AG04450 (cell line): ENCODE measurements around the gene TBX1. TPM values are rescaled to one million over a fixed set of nuclear protein-coding genes. Genes with fewer than 3 reads are reported as not detected.

Experiments used
- CTCF ChIA-PET: fragments of 300-600, 350-600 bp; formaldehyde crosslinking; extraction: SDS; loops from one replicate; lab custom pipeline; 2022; ENCODE audit warnings: antibody characterized with exemption, inconsistent platforms; lab: Charles Lee
- POLR2A ChIA-PET: fragments of 350-600 bp; formaldehyde crosslinking; extraction: SDS; loops from one replicate; lab custom pipeline; 2021; ENCODE audit warnings: antibody characterized with exemption, inconsistent platforms; lab: Yijun Ruan, JAX
- DNase-seq: peaks from one replicate; pipeline ENCODE4 v3.0.0-alpha.2; 2011; ENCODE audit warnings: low read depth, low spot score
- H3K27ac ChIP-seq: one replicate; pipeline ENCODE4 v1.5.1; 2012; ENCODE audit warnings: low read depth, low read length, control low read depth
- H3K27me3 ChIP-seq: one replicate; pipeline ENCODE4 v1.6.0; 2012; ENCODE audit warnings: low read length; ENCODE audit not compliant: control insufficient read depth, insufficient read depth
- H3K4me3 ChIP-seq: 2 replicates; pipeline ENCODE4 v1.5.1; 2011; ENCODE audit warnings: mild to moderate bottlenecking, low read depth, low read length, control low read depth
- H3K9me3 ChIP-seq: 2 replicates; pipeline ENCODE4 v1.5.1; 2012; ENCODE audit warnings: low read length; ENCODE audit not compliant: control insufficient read depth, insufficient read depth
- polyA plus RNA-seq: library from polyadenylated mRNA; depleted of rRNA; stranded (reverse); fragments of >200 nt; gene quantifications from 2 replicates; pipeline ENCODE4 v1.2.3, GENCODE V29; 2011
- TF ChIP-seq, protein P1 (sequence below): IDR thresholded peaks from 2 replicates; pipeline ENCODE4 v1.5.1; 2011; ENCODE audit warnings: low read depth, low read length, control low read depth, inconsistent platforms

The TBX1 gene
- polyA plus RNA-seq, 1 experiment = not detected

DNA sequence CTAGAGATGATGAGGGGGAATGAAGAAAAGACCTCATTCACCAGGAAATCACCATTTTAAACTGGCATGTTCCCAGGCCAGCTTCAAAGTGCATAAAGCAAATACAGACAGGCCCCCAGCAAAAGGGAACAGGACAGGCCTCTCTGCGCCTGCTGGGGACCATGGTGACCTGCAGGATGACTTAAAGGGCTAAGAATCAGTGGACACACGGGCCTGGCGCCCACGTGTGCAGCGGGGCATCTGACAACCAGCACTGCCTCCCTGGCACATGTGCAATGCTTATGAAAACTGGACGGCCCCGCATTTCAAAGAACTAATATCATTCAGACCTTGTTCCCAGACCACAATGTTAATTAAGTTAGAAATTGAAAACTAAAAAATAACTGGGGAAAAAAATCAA lies 35.6 kb downstream of the TBX1 start:
- TF ChIP-seq, protein P1, sequence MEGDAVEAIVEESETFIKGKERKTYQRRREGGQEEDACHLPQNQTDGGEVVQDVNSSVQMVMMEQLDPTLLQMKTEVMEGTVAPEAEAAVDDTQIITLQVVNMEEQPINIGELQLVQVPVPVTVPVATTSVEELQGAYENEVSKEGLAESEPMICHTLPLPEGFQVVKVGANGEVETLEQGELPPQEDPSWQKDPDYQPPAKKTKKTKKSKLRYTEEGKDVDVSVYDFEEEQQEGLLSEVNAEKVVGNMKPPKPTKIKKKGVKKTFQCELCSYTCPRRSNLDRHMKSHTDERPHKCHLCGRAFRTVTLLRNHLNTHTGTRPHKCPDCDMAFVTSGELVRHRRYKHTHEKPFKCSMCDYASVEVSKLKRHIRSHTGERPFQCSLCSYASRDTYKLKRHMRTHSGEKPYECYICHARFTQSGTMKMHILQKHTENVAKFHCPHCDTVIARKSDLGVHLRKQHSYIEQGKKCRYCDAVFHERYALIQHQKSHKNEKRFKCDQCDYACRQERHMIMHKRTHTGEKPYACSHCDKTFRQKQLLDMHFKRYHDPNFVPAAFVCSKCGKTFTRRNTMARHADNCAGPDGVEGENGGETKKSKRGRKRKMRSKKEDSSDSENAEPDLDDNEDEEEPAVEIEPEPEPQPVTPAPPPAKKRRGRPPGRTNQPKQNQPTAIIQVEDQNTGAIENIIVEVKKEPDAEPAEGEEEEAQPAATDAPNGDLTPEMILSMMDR = no peak
- DNase-seq = no peak
- Histone ChIP-seq H3K9me3 (peaks cover 11% of the 10 kb centered on the region), H3K27ac (no peak overlapping the region), H3K27me3 (no peaks in the 10 kb centered on the region), H3K4me3 (no peak overlapping the region)
- CTCF ChIA-PET = no interaction called here
- POLR2A ChIA-PET = no interaction called here

DNA sequence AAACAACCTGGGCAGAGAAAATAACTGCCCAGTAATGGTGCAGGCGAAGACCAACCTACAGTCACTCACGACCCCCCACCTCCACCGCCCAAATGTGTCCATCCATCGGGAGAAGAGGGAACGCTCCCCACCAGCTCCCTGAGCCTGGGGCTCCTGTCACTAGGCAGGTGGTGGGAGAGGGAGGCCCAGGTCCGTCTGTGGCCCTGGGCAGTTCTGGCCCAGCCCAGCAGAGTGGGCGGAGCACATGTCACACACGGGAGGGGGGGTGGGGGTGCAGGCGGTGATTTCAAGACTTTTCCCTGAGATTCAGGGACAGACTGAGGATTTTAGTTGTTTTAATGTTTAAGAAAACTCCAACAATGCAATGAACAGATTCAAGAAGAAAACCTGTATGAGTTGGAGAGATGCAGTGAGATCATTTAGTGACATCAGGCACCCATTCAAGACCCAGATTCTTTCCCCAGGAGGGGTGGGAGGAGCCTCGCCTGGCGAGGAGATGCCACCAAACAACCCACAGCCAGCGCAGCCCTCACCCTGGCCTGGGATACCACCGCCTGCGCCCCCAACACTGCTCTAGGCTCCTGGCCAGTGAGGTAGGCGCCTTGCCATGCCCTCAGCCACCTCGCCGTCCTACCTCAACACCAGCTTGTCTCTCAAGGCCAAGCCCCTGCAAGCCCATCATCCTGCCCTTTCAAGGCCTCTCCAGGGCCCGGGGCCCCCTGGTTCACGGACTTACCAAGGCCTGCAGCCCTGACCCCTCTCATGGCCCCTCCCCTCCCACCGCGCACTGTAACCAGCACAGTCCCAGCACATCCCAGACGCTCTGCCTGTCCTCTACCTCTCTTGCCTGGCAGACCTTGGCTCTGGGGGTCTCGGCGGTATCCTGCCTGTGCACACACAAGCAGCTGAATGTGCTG lies 36.8 kb downstream of the TBX1 start:
- no peaks in the 10 kb centered on the region for H3K27me3 ChIP-seq
- TF ChIP-seq, protein P1 = no peak
- H3K4me3 ChIP-seq = no peak overlapping the region
- POLR2A ChIA-PET = no interaction called here
- peaks cover 4% of the 10 kb centered on the region for H3K9me3 ChIP-seq
- no peak overlapping the region for H3K27ac ChIP-seq
- DNase-seq = no peak
- CTCF ChIA-PET = no interaction called here

DNA sequence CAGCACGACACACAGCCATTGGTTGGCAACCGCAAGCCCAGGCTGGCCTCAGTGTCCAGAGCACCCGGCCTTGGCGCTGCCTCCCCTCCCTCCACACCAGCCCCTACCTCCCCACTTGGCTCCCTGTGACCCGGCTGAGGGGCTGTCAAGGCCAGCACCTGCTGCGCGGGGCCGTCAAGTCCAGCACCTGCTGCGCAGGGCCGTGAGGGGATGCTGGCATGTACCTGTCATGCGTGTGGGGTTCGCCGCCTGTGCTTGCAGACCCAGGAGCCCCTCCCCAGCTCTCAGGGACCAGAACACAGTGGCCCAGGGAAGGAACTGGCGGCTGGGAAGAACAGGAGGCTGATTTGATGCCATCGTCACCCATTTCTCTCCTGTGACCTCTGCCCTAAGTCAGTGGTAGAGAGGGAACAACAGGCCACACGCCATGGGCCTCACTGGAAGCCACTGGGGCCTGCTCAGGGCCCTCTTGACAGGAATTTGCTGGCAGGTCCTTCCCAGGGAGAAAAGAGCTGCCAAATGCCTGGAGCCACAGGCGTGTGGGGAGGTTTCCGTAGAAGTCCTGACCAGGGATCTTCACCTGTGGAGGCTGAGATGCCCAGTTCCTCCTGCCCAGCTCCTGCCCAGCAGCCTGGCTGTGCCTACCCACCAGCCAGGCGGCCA lies 37.6 kb downstream of the TBX1 start:
- H3K4me3 ChIP-seq = no peak overlapping the region
- ChIA-PET POLR2A (no interaction called here), CTCF (interaction anchor here (1.2 kb wide), 1 partner anchor 67 kb away, joined by 3 read pairs; no protein-coding TSS in a partner anchor)
- DNase-seq = no peak
- H3K27ac ChIP-seq = no peak overlapping the region
- TF ChIP-seq, protein P1 = no peak
- H3K9me3 ChIP-seq = no peaks in the 10 kb centered on the region; the same call in 1 of the 2 replicates
- H3K27me3 ChIP-seq = no peaks in the 10 kb centered on the region

DNA sequence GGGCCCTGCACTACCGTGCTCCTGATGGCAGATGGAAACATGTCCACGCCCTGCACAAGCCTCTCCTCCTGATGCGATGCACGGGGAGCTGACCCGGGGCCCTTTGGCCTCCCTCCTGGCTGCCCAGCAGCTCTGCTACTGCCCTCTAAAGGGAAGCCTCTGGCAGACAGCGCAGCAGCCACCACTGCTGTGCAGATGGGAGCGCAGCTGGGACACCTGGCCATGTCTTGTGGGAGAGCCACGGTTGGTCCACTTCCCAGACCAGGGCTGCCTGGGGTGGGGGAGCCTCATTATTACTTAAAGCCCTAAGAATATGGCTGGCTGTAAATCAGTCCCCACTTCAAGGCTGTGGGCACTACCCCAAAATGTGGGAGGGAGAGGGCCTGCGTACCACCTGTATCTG lies 38.3 kb downstream of the TBX1 start:
- no peaks in the 10 kb centered on the region; the same call in 1 of the 2 replicates for H3K9me3 ChIP-seq
- TF ChIP-seq, protein P1 = no peak
- H3K27me3 ChIP-seq = no peaks in the 10 kb centered on the region
- ChIA-PET CTCF (interaction anchor here (1.2 kb wide), 1 partner anchor 68 kb away, joined by 3 read pairs; no protein-coding TSS in a partner anchor), POLR2A (no interaction called here)
- peak overlapping the region; percentile 52 for H3K27ac ChIP-seq
- no peak for DNase-seq
- no peak overlapping the region for H3K4me3 ChIP-seq
